ENCODE results near the gene TINAG.

The TINAG gene

DNA sequence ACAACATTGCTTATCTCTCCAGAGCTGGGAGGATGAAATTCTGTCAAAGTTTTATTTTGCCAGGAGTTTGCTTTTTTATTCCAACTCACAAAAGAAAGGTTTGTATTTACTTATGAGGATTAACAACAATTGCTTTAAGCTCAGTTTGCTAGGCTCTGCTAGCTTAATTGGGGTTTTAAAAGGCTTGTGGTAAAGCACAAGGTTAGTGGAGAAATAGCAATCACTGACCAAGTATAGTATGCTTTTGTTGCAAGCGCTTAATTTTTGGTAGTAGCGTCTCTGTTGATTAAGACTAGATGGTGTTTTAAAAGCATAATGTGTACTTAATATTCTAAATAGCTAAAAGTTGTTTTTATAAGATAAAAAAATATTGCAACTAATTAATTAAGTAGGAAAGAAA, 45.7 kb downstream of the TINAG start:
- Histone ChIP-seq H3K4ac (ENCODE audit: low read length) (no peak overlapping the region), H3K36me3 (replicated peaks in 1 of 2; ENCODE audit: control insufficient read depth in 2 of 2, insufficient read depth in 2 of 2, low read length in 2 of 2) (no peaks in the 10 kb centered on the region), H3K4me3 (ENCODE audit: low read length in 2 of 2) (no peak overlapping the region), H3K4me2 (ENCODE audit: insufficient read depth, low read length, poor library complexity, severe bottlenecking) (no peak overlapping the region), H2BK15ac (ENCODE audit: low read length) (no peak overlapping the region), H2BK120ac (ENCODE audit: low read depth, low read length) (no peak overlapping the region), H4K8ac (ENCODE audit: low read depth, low read length) (no peak overlapping the region), H3K4me1 (ENCODE audit: control insufficient read depth in 2 of 2, insufficient read depth in 1 of 2, low read depth in 1 of 2, low read length in 2 of 2) (no peaks in the 10 kb centered on the region), H3K23ac (ENCODE audit: low read depth, low read length, poor library complexity) (no peak overlapping the region), H3K9me3 (replicated peaks in 1 of 2; ENCODE audit: control insufficient read depth in 2 of 2, insufficient read depth in 1 of 2, low read depth in 1 of 2, low read length in 2 of 2) (no peaks in the 10 kb centered on the region), H4K91ac (ENCODE audit: low read depth, low read length, poor library complexity) (no peak overlapping the region), H2BK12ac (ENCODE audit: low read length) (no peak overlapping the region), H2AFZ (ENCODE audit: low read length) (no peak overlapping the region), H3K79me1 (ENCODE audit: low read depth, low read length) (no peaks in the 10 kb centered on the region), H2AK5ac (ENCODE audit: low read depth, low read length) (no peak overlapping the region), H3K27ac (replicated peaks; ENCODE audit: low read length) (no peak overlapping the region), H3K9ac (ENCODE audit: low read depth, low read length, poor library complexity) (no peak overlapping the region), H2BK5ac (ENCODE audit: low read length) (no peak overlapping the region), H3K27me3 (ENCODE audit: control insufficient read depth in 3 of 3, insufficient read depth in 3 of 3, low read depth in 1 of 3, low read length in 3 of 3) (no peaks in the 10 kb centered on the region), H3K18ac (ENCODE audit: low read length) (no peak overlapping the region), H3K14ac (ENCODE audit: low read length) (no peak overlapping the region)
- no CpG with 5 or more reads among the region's 2 CpGs for WGBS, 2 donors (ENCODE audit: extremely low coverage in 2 of 2, insufficient read length in 2 of 2, insufficient replicate concordance in 1 of 2)
- peak; percentile 3 for DNase-seq (ENCODE audit: low spot score)

DNA sequence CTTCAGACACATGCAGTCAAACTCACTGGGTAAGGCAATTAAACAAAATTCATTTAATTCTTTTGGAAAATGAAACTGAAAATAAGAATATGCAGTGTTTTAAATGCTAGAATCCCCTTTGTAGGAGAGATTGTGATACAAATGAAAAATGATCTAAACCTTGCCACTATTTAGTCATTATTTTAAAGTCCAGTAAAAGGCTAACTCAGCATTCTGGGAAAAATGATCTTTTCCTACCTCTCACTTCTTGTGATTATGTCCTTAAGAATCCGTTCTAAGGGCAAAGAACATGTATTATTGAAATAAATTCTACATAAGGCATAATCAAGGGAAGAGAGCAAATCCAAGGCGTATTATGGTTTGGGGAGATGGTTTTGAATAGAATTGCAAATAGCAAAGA, 46.4 kb downstream of the TINAG start:
- no peak overlapping the region for H2BK12ac ChIP-seq (ENCODE audit: low read length)
- no peak overlapping the region for H2BK120ac ChIP-seq (ENCODE audit: low read depth, low read length)
- H3K36me3 ChIP-seq (replicated peaks in 1 of 2; ENCODE audit: control insufficient read depth in 2 of 2, insufficient read depth in 2 of 2, low read length in 2 of 2) = no peaks in the 10 kb centered on the region
- no peak overlapping the region for H2BK5ac ChIP-seq (ENCODE audit: low read length)
- H4K8ac ChIP-seq (ENCODE audit: low read depth, low read length) = no peak overlapping the region
- WGBS, 2 donors (ENCODE audit: extremely low coverage in 2 of 2, insufficient read length in 2 of 2, insufficient replicate concordance in 1 of 2) = no CpG with 5 or more reads among the region's 2 CpGs
- no peak overlapping the region for H4K91ac ChIP-seq (ENCODE audit: low read depth, low read length, poor library complexity)
- no peak overlapping the region for H2AFZ ChIP-seq (ENCODE audit: low read length)
- no peak overlapping the region for H2BK15ac ChIP-seq (ENCODE audit: low read length)
- no peak overlapping the region for H3K23ac ChIP-seq (ENCODE audit: low read depth, low read length, poor library complexity)
- no peak for DNase-seq (ENCODE audit: low spot score)
- no peaks in the 10 kb centered on the region for H3K79me1 ChIP-seq (ENCODE audit: low read depth, low read length)
- H3K4ac ChIP-seq (ENCODE audit: low read length) = no peak overlapping the region
- no peak overlapping the region for H3K27ac ChIP-seq (replicated peaks; ENCODE audit: low read length)
- H3K4me1 ChIP-seq (ENCODE audit: control insufficient read depth in 2 of 2, insufficient read depth in 1 of 2, low read depth in 1 of 2, low read length in 2 of 2) = no peaks in the 10 kb centered on the region
- H3K4me3 ChIP-seq (ENCODE audit: low read length in 2 of 2) = no peak overlapping the region
- H2AK5ac ChIP-seq (ENCODE audit: low read depth, low read length) = no peak overlapping the region
- no peaks in the 10 kb centered on the region for H3K9me3 ChIP-seq (replicated peaks in 1 of 2; ENCODE audit: control insufficient read depth in 2 of 2, insufficient read depth in 1 of 2, low read depth in 1 of 2, low read length in 2 of 2)
- H3K18ac ChIP-seq (ENCODE audit: low read length) = no peak overlapping the region
- H3K14ac ChIP-seq (ENCODE audit: low read length) = no peak overlapping the region
- H3K27me3 ChIP-seq (ENCODE audit: control insufficient read depth in 3 of 3, insufficient read depth in 3 of 3, low read depth in 1 of 3, low read length in 3 of 3) = no peaks in the 10 kb centered on the region
- H3K4me2 ChIP-seq (ENCODE audit: insufficient read depth, low read length, poor library complexity, severe bottlenecking) = no peak overlapping the region
- H3K9ac ChIP-seq (ENCODE audit: low read depth, low read length, poor library complexity) = no peak overlapping the region

DNA sequence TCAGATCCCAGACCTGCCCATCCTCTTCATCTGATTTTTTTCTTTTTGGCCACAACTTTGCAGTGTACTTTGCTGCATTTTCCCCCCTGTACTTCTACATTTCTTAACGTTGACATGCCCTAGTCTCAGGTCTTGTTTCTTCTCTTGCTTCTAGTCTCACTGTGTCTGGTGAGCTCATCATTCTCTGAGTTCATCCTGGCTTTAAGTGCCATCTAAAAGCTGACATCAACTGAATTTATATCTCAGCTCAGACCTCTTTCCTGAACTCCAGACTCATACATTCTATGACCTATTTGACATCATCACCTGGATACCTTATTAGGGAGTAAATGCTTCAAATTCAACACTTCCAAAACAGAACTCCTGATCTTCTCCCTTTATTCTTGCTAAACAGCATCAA, 48.9 kb downstream of the TINAG start:
- H3K36me3 ChIP-seq (replicated peaks in 1 of 2; ENCODE audit: control insufficient read depth in 2 of 2, insufficient read depth in 2 of 2, low read length in 2 of 2) = no peaks in the 10 kb centered on the region
- no CpG with 5 or more reads among the region's 1 CpG for WGBS, 2 donors (ENCODE audit: extremely low coverage in 2 of 2, insufficient read length in 2 of 2, insufficient replicate concordance in 1 of 2)
- no peak overlapping the region for H3K18ac ChIP-seq (ENCODE audit: low read length)
- no peaks in the 10 kb centered on the region for H3K4me1 ChIP-seq (ENCODE audit: control insufficient read depth in 2 of 2, insufficient read depth in 1 of 2, low read depth in 1 of 2, low read length in 2 of 2)
- H3K27ac ChIP-seq (replicated peaks; ENCODE audit: low read length) = no peak overlapping the region
- H4K91ac ChIP-seq (ENCODE audit: low read depth, low read length, poor library complexity) = no peak overlapping the region
- H3K14ac ChIP-seq (ENCODE audit: low read length) = no peak overlapping the region
- H3K27me3 ChIP-seq (ENCODE audit: control insufficient read depth in 3 of 3, insufficient read depth in 3 of 3, low read depth in 1 of 3, low read length in 3 of 3) = no peaks in the 10 kb centered on the region
- no peak overlapping the region for H3K4me3 ChIP-seq (ENCODE audit: low read length in 2 of 2)
- no peak overlapping the region for H2BK12ac ChIP-seq (ENCODE audit: low read length)
- H2AFZ ChIP-seq (ENCODE audit: low read length) = no peak overlapping the region
- H2BK15ac ChIP-seq (ENCODE audit: low read length) = no peak overlapping the region
- no peak overlapping the region for H3K4me2 ChIP-seq (ENCODE audit: insufficient read depth, low read length, poor library complexity, severe bottlenecking)
- no peak for DNase-seq (ENCODE audit: low spot score)
- no peak overlapping the region for H3K9ac ChIP-seq (ENCODE audit: low read depth, low read length, poor library complexity)
- H3K9me3 ChIP-seq (replicated peaks in 1 of 2; ENCODE audit: control insufficient read depth in 2 of 2, insufficient read depth in 1 of 2, low read depth in 1 of 2, low read length in 2 of 2) = no peaks in the 10 kb centered on the region
- no peak overlapping the region for H2BK120ac ChIP-seq (ENCODE audit: low read depth, low read length)
- no peaks in the 10 kb centered on the region for H3K79me1 ChIP-seq (ENCODE audit: low read depth, low read length)
- H2AK5ac ChIP-seq (ENCODE audit: low read depth, low read length) = no peak overlapping the region
- no peak overlapping the region for H3K23ac ChIP-seq (ENCODE audit: low read depth, low read length, poor library complexity)
- no peak overlapping the region for H3K4ac ChIP-seq (ENCODE audit: low read length)
- no peak overlapping the region for H2BK5ac ChIP-seq (ENCODE audit: low read length)
- no peak overlapping the region for H4K8ac ChIP-seq (ENCODE audit: low read depth, low read length)

DNA sequence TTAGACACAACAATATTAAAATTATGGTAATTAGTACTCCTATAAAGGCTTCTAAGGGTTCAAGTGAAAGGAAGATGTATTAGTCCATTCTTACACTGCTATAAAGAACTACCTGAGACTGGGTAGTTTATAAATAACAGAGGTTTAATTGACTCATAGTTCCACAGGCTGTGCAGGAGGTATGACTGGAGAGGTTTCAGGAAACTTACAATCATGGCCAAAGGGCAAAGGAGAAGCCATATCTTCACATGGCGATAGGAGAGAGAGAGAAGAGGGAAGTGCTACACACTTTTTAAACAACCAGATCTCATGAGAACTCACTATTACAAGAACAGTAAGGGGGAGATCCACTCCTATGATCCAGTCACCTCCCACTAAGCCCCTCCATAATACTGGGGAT, 52.9 kb downstream of the TINAG start:
- no peak overlapping the region for H3K18ac ChIP-seq (ENCODE audit: low read length)
- H4K91ac ChIP-seq (ENCODE audit: low read depth, low read length, poor library complexity) = no peak overlapping the region
- no peak overlapping the region for H2BK12ac ChIP-seq (ENCODE audit: low read length)
- H3K4me2 ChIP-seq (ENCODE audit: insufficient read depth, low read length, poor library complexity, severe bottlenecking) = no peak overlapping the region
- H3K14ac ChIP-seq (ENCODE audit: low read length) = no peak overlapping the region
- H3K4ac ChIP-seq (ENCODE audit: low read length) = no peak overlapping the region
- H2BK120ac ChIP-seq (ENCODE audit: low read depth, low read length) = no peak overlapping the region
- no peak overlapping the region for H2AK5ac ChIP-seq (ENCODE audit: low read depth, low read length)
- no peak overlapping the region for H3K4me3 ChIP-seq (ENCODE audit: low read length in 2 of 2)
- no CpG with 5 or more reads among the region's 1 CpG for WGBS, 2 donors (ENCODE audit: extremely low coverage in 2 of 2, insufficient read length in 2 of 2, insufficient replicate concordance in 1 of 2)
- no peak overlapping the region for H3K9ac ChIP-seq (ENCODE audit: low read depth, low read length, poor library complexity)
- no peak overlapping the region for H3K23ac ChIP-seq (ENCODE audit: low read depth, low read length, poor library complexity)
- no peak overlapping the region for H2BK5ac ChIP-seq (ENCODE audit: low read length)
- no peak overlapping the region for H2BK15ac ChIP-seq (ENCODE audit: low read length)
- no peak overlapping the region for H4K8ac ChIP-seq (ENCODE audit: low read depth, low read length)
- H3K36me3 ChIP-seq (replicated peaks in 1 of 2; ENCODE audit: control insufficient read depth in 2 of 2, insufficient read depth in 2 of 2, low read length in 2 of 2) = no peaks in the 10 kb centered on the region
- no peaks in the 10 kb centered on the region for H3K27me3 ChIP-seq (ENCODE audit: control insufficient read depth in 3 of 3, insufficient read depth in 3 of 3, low read depth in 1 of 3, low read length in 3 of 3)
- no peak for DNase-seq (ENCODE audit: low spot score)
- no peaks in the 10 kb centered on the region for H3K9me3 ChIP-seq (replicated peaks in 1 of 2; ENCODE audit: control insufficient read depth in 2 of 2, insufficient read depth in 1 of 2, low read depth in 1 of 2, low read length in 2 of 2)
- no peak overlapping the region for H2AFZ ChIP-seq (ENCODE audit: low read length)
- H3K27ac ChIP-seq (replicated peaks; ENCODE audit: low read length) = no peak overlapping the region
- H3K79me1 ChIP-seq (ENCODE audit: low read depth, low read length) = no peaks in the 10 kb centered on the region
- no peaks in the 10 kb centered on the region for H3K4me1 ChIP-seq (ENCODE audit: control insufficient read depth in 2 of 2, insufficient read depth in 1 of 2, low read depth in 1 of 2, low read length in 2 of 2)
